Thyroid gland (tissue), 4 donors: Measurements from ENCODE around the gene FUBP1.

Source experiments
- POLR2A ChIP-seq, 2 donors: fragments of 450-650 bp; IDR thresholded peaks; one replicate each; pipeline ENCODE4 v1.6.1; 2017; ENCODE audit warnings: antibody characterized with exemption in 2 of 2, mild to moderate bottlenecking in 2 of 2, moderate library complexity in 1 of 2
- TF ChIP-seq, protein P1 (sequence below), 6 experiments: fragments of 200-600 bp in 3 of 6; fragments of 450-650 bp in 3 of 6; sonication (generic) in 3 of 6; IDR thresholded peaks; one replicate each; pipeline ENCODE4 v1.5.1; 2016 to 2019; ENCODE audit warnings: antibody characterized with exemption in 6 of 6, mild to moderate bottlenecking in 2 of 6, inconsistent platforms in 1 of 6, moderate library complexity in 1 of 6

DNA sequence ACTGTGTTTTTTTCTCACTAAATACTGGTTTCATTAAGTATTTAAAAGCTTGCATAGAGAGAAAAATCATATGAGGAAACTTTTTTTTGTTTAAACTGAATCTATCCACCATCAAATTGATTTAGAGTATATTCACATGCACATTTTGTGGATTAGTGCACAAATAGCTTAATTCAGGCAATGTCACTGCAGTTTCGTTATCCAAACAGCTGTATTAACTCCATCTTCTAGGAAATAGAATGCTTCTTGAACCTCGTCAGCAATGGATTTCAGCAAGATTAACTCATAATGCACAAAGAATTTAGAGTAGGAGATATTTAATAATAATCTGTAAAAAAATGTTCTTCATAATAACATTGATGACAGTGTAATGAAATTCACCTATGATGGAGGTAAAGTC is 52.9 kb downstream of the FUBP1 start:
- TF ChIP-seq POLR2A (IDR thresholded peaks at IDR 0.05), result no peak
- TF ChIP-seq, protein P1, sequence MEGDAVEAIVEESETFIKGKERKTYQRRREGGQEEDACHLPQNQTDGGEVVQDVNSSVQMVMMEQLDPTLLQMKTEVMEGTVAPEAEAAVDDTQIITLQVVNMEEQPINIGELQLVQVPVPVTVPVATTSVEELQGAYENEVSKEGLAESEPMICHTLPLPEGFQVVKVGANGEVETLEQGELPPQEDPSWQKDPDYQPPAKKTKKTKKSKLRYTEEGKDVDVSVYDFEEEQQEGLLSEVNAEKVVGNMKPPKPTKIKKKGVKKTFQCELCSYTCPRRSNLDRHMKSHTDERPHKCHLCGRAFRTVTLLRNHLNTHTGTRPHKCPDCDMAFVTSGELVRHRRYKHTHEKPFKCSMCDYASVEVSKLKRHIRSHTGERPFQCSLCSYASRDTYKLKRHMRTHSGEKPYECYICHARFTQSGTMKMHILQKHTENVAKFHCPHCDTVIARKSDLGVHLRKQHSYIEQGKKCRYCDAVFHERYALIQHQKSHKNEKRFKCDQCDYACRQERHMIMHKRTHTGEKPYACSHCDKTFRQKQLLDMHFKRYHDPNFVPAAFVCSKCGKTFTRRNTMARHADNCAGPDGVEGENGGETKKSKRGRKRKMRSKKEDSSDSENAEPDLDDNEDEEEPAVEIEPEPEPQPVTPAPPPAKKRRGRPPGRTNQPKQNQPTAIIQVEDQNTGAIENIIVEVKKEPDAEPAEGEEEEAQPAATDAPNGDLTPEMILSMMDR (IDR thresholded peaks at IDR 0.05), result no peak
